Ovary (tissue), 9 donors: ENCODE results near the gene NOS1. TPM values are rescaled to one million over a fixed set of nuclear protein-coding genes. Genes with fewer than 3 reads are reported as not detected.
"Not testable (repeated sequence)": the region's sequence is repeated elsewhere in the genome, so short reads cannot be mapped to it uniquely, and the experiment has no call there.

Experiments
- DNase-seq, 5 donors: peaks; one replicate each; pipeline ENCODE4 v3.0.0-alpha.2; 2019 to 2020
- H3K27ac ChIP-seq, 2 donors: fragments of 200-600 bp; one replicate each; pipeline versions ENCODE4 v1.5.1 to v1.8.0; 2019 to 2022
- H3K27me3 ChIP-seq: fragments of 200-600 bp; one replicate; pipeline ENCODE4 v1.8.0; 2022
- H3K36me3 ChIP-seq: fragments of 200-600 bp; sonication (generic); one replicate; pipeline ENCODE4 v1.5.1; 2019
- H3K4me1 ChIP-seq: one replicate; pipeline ENCODE4 v1.8.1; 2013; ENCODE audit warnings: mild to moderate bottlenecking, moderate library complexity; ENCODE audit not compliant: insufficient read depth
- H3K4me3 ChIP-seq: fragments of 200-600 bp; sonication (generic); one replicate; pipeline ENCODE4 v1.5.1; 2017
- H3K9me3 ChIP-seq, 2 donors: fragments of 200-600 bp in 1 of 2; sonication (generic) in 1 of 2; one replicate each; pipeline versions ENCODE4 v1.5.1 to v1.8.1; 2013 to 2019; ENCODE audit warnings: mild to moderate bottlenecking in 1 of 2, moderate library complexity in 1 of 2
- EP300 ChIP-seq: sonication (generic); formaldehyde crosslinking; IDR thresholded peaks from one replicate; pipeline ENCODE4 v1.6.1; 2017; ENCODE audit warnings: antibody characterized with exemption
- POLR2A ChIP-seq: fragments of 450-650 bp; IDR thresholded peaks from one replicate; pipeline ENCODE4 v1.6.1; 2017; ENCODE audit warnings: antibody characterized with exemption, mild to moderate bottlenecking, moderate library complexity
- WGBS, 3 donors: extraction: QIAGEN DNeasy Blood & Tissue Kit in 1 of 3; methylation state at CpG; one replicate each; pipeline versions ENCODE4 v1.1.5 to v1.1.7; 2013 to 2017; 5-methylcytosine and 5-hydroxymethylcytosine counted together
- intact Hi-C, 4 donors: fragments of 100-400 bp; cut with DNase I; formaldehyde crosslinking; loops; one replicate each; pipeline versions ENCODE4 v1.11.0 to v1.15.1; 2022 to 2023
- polyA plus RNA-seq, 2 donors: library from polyadenylated mRNA; stranded (reverse); fragments of 200-250 nt in 1 of 2; fragments of 350-450 nt in 1 of 2; fragmentation: Illumina TruSeq in 1 of 2; extraction: RNeasy Lipid Tissue Mini Kit (QIAGEN cat#74804) in 1 of 2; gene quantifications; one replicate each; pipeline ENCODE4 v1.2.3, GENCODE V29; 2013 to 2014
- total RNA-seq, 7 donors: library from RNA; depleted of rRNA in 2 of 7; stranded (reverse); fragments of >200 nt in 2 of 7; fragmentation: NEBNext Ultra II Directional in 3 of 7; extraction: Animal tissue kit (Norgen Biotek cat#: 25700) in 3 of 7; gene quantifications; one replicate each; pipeline versions ENCODE4 v1.1.0 to v1.2.4, GENCODE V29; 2016 to 2023
- TF ChIP-seq, protein P1 (sequence below), 3 donors: fragments of 450-650 bp in 2 of 3; fragments of 200-600 bp in 1 of 3; IDR thresholded peaks; one replicate each; pipeline versions ENCODE4 v1.5.1 to v1.8.0; 2016 to 2022; ENCODE audit warnings: antibody characterized with exemption in 3 of 3, mild to moderate bottlenecking in 1 of 3
- donor health status: DM: no; HTN: no; CAD: no; lungs with moderate emphysema.
- donor health status: DM: no; HTN: no; CAD: no.
- donor health status: Bipolar disorder and iron deficiency.
- donor health status: DM: yes; HTN: yes; CAD: no.
- donor health status: DM: no; HTN: no; CAD: no.
- donor health status: DM: yes; HTN: yes; CAD: no.

The NOS1 gene
- total and polyA plus RNA-seq, 9 donors, result 0.05 to 0.48 (median 0.22) TPM

DNA sequence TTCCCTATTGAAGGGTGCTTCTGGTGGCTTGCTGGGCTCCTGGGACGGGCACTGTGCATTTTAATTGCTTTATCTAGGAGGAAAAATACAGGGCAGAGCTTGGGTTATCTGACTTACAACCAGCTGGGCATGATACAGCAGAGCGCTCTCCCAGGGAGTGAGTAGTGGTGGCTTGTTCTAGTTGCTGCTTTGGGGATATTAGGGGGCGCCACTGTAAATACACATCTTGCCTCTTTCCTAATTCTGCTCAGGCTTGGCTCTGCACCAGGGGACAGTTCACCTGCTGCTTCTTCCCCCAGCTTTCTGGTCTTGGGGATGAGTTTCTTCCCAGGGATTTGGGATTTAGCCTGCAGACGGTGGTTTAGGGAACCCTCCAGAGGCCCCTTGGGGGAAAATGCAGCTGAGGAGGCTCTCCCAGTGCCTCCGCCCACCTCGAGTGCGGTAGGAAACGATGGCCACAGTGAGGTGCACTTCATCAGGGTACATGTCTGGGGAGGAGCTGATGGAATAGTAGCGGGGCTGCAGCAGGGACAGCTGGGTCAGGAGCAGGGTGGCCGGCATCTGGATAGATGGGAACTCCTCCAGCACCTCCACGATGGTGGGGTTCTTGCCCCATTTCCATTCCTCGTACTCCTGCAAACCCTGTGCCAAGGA lies 134.3 kb downstream of the NOS1 start:
- intact Hi-C loops, result loop anchor here in 1 of 4 donors (5.0 kb wide), 1 partner anchor 530 kb away; no protein-coding TSS in a partner anchor
- H3K27ac ChIP-seq, result no peak overlapping the region
- WGBS, 3 donors, result 34 to 41% (median 39%) methylated on average over 12 of the region's 12 CpGs

DNA sequence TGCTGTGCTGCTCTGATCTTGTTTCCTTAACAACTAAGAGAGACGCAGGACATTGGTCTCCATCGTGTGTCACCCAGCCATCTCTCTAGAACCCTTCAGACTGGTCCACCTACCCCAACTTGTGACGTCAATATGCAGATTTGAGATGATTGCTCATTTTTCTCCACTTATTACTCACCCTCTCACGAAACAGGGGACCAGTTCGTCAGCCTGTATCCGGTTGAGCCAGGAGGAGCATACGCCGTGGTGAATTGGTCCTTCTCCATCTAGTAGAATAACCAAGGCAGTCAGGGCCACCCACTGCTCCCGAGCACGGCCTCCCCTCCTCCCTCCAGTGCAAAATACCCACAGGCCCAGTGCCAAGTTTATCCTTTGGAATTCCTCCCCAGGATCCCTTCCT lies 134.9 kb downstream of the NOS1 start:
- no peaks in the 10 kb centered on the region for H3K4me1 ChIP-seq
- no peaks in the 10 kb centered on the region for H3K9me3 ChIP-seq
- no peak for DNase-seq
- no peaks in the 10 kb centered on the region for H3K27me3 ChIP-seq
- intact Hi-C loops, result loop anchor here in 1 of 4 donors (5.0 kb wide), 1 partner anchor 531 kb away; no protein-coding TSS in a partner anchor
- WGBS, 3 donors, result 72 to 75% (median 74%) methylated on average over 10 of the region's 10 CpGs
- H3K4me3 ChIP-seq, result no peak overlapping the region
- TF ChIP-seq, protein P1, sequence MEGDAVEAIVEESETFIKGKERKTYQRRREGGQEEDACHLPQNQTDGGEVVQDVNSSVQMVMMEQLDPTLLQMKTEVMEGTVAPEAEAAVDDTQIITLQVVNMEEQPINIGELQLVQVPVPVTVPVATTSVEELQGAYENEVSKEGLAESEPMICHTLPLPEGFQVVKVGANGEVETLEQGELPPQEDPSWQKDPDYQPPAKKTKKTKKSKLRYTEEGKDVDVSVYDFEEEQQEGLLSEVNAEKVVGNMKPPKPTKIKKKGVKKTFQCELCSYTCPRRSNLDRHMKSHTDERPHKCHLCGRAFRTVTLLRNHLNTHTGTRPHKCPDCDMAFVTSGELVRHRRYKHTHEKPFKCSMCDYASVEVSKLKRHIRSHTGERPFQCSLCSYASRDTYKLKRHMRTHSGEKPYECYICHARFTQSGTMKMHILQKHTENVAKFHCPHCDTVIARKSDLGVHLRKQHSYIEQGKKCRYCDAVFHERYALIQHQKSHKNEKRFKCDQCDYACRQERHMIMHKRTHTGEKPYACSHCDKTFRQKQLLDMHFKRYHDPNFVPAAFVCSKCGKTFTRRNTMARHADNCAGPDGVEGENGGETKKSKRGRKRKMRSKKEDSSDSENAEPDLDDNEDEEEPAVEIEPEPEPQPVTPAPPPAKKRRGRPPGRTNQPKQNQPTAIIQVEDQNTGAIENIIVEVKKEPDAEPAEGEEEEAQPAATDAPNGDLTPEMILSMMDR (IDR thresholded peaks at IDR 0.05), result no peak
- no peak for TF ChIP-seq POLR2A
- TF ChIP-seq EP300, result no peak
- H3K36me3 ChIP-seq, result no peaks in the 10 kb centered on the region
- H3K27ac ChIP-seq, result no peak overlapping the region

More for the DNA sequence above, 134.3 kb downstream of the NOS1 start:
- DNase-seq, result no peak
- no peak for TF ChIP-seq POLR2A
- TF ChIP-seq, protein P1 (IDR thresholded peaks at IDR 0.05), result no peak
- Histone ChIP-seq H3K27me3 (no peaks in the 10 kb centered on the region), H3K4me1 (no peaks in the 10 kb centered on the region), H3K36me3 (no peaks in the 10 kb centered on the region), H3K4me3 (no peak overlapping the region), H3K9me3 (no peaks in the 10 kb centered on the region)

- TF ChIP-seq, protein P1 (IDR thresholded peaks at IDR 0.05), result no peak
- TF ChIP-seq EP300 (no peak), POLR2A (no peak)
- Histone ChIP-seq H3K27me3 (no peaks in the 10 kb centered on the region), H3K9me3 (no peaks in the 10 kb centered on the region), H3K27ac (no peak overlapping the region), H3K4me3 (no peak overlapping the region), H3K4me1 (no peaks in the 10 kb centered on the region), H3K36me3 (no peaks in the 10 kb centered on the region)
- intact Hi-C loops, result loop anchor here in 1 of 4 donors (5.0 kb wide), 1 partner anchor 532 kb away; no protein-coding TSS in a partner anchor
- WGBS, 3 donors, result 74 to 95% (median 87%) methylated on average over 6 of the region's 6 CpGs
- no peak for DNase-seq
Observed at GRCh38 chr12:117225179-117225578, 136.2 kb downstream of the NOS1 start.

DNA sequence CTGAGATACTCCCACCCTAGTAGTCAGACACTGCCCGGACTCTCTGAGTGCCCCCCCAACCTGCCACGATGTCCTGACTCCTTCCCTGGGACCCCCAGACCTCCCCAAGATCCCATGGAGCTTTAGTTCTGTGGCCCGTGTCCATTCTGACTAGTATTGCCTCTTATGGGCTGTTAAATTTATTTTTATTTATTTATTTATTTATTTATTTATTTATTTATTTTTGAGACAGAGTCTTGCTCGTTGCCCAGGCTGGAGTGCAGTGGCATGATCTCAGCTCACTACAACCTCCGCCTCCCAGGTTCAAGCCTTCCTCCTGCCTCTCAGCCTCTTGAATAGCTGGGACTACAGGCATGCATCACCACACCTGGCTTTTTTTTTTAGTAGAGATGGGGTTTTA lies 140.5 kb downstream of the NOS1 start:
- H3K27me3 ChIP-seq, H3K4me1 ChIP-seq, H3K36me3 ChIP-seq, H3K9me3 ChIP-seq, H3K27ac ChIP-seq, H3K4me3 ChIP-seq, DNase-seq, intact Hi-C loops: not testable (repeated sequence)
- WGBS, 3 donors, result 57 to 80% (median 61%) methylated on average over 5 of the region's 5 CpGs

DNA sequence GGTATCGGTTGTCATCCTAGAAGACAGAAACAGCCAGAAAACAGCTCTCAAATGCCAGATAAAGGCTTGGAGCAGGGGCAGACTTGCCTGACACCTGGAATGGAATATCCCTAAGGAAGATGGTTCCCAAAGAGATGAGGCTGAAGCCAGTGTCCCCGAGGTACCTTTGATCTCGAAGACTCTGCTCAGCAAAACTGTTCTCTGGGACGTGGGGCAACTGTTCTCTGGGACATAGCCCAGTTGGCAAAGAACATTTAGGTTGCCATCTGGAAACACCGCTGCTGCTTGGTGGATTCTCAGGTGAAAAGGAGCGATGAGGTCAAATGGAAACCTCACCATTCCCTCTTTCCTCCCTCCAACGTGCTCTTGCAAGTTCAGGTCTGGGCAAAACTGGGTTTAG lies 143.3 kb downstream of the NOS1 start:
- Histone ChIP-seq H3K9me3 (no peaks in the 10 kb centered on the region), H3K36me3 (no peaks in the 10 kb centered on the region), H3K27me3 (no peaks in the 10 kb centered on the region), H3K4me1 (no peaks in the 10 kb centered on the region), H3K4me3 (no peak overlapping the region), H3K27ac (no peak overlapping the region)
- WGBS, 3 donors, result 69 to 79% (median 74%) methylated on average over 7 of the region's 7 CpGs
- DNase-seq, result no peak
- intact Hi-C loops, result loop anchor here in 1 of 4 donors (5.0 kb wide), 1 partner anchor 614 kb away; no protein-coding TSS in a partner anchor
- TF ChIP-seq, protein P1 (IDR thresholded peaks at IDR 0.05), result no peak
- no peak for TF ChIP-seq EP300
- TF ChIP-seq POLR2A, result no peak
